ENCODE data around the gene PLCB4. TPM values are rescaled to one million over a fixed set of nuclear protein-coding genes. Genes with fewer than 3 reads are reported as not detected.

PLCB4 gene
- total RNA-seq, 1 experiment from 2014 or later: 12.9 TPM

DNA sequence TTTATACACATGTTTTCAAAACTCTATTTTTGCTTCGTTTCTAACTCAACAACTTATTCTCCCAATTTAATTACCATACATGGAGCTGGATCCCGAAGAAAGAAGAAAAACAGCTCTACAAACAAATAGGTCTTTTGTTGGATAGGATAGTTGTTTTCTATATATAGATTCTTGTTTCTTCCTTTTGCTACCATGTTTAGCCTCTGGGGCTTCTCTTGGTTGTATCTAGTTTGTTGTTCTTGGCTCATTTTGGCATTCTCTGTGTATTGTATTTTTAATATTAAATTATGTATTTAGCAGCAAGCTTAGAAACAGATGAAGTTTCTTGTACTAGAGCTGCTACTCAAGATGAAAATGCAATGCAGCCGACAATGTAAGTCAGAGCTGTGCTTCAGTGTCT is 60.9 kb downstream of the PLCB4 start:
- H3K4me3 Mint-ChIP-seq (ENCODE audit: low read depth, unreplicated experiment): no peak overlapping the region
- BruUV-seq (replicated peaks): no TSS peak
- no peak for DNase-seq
- no peaks in the 10 kb centered on the region for H3K27me3 Mint-ChIP-seq (ENCODE audit: unreplicated experiment)
- no peaks in the 10 kb centered on the region for H3K9me3 Mint-ChIP-seq (ENCODE audit: low read depth, unreplicated experiment)
- H3K36me3 Mint-ChIP-seq (ENCODE audit: insufficient read depth, unreplicated experiment): no peaks in the 10 kb centered on the region
- H3K27ac Mint-ChIP-seq (ENCODE audit: unreplicated experiment): no peak overlapping the region
- TF ChIP-seq CTCF (IDR thresholded peaks at IDR 0.05; ENCODE audit: unreplicated experiment): no peak
- intact Hi-C loops (cut with micrococcal nuclease; ENCODE audit: unreplicated experiment): no loop called here
- CTCF ChIA-PET: no interaction called here
- no peaks in the 10 kb centered on the region for H3K4me1 Mint-ChIP-seq (ENCODE audit: low read depth, unreplicated experiment)

GRCh38 chr20:9130521-9130920 is 61.6 kb downstream of the PLCB4 start:
- no peak for DNase-seq
- Mint-ChIP-seq H3K36me3 (ENCODE audit: insufficient read depth, unreplicated experiment) (no peaks in the 10 kb centered on the region), H3K27ac (ENCODE audit: unreplicated experiment) (no peak overlapping the region), H3K27me3 (ENCODE audit: unreplicated experiment) (no peaks in the 10 kb centered on the region), H3K4me3 (ENCODE audit: low read depth, unreplicated experiment) (no peak overlapping the region), H3K4me1 (ENCODE audit: low read depth, unreplicated experiment) (no peaks in the 10 kb centered on the region), H3K9me3 (ENCODE audit: low read depth, unreplicated experiment) (no peaks in the 10 kb centered on the region)
- intact Hi-C loops (cut with micrococcal nuclease; ENCODE audit: unreplicated experiment): no loop called here
- CTCF ChIA-PET: no interaction called here
- no TSS peak for BruUV-seq (replicated peaks)
- no peak for TF ChIP-seq CTCF (IDR thresholded peaks at IDR 0.05; ENCODE audit: unreplicated experiment)

DNA sequence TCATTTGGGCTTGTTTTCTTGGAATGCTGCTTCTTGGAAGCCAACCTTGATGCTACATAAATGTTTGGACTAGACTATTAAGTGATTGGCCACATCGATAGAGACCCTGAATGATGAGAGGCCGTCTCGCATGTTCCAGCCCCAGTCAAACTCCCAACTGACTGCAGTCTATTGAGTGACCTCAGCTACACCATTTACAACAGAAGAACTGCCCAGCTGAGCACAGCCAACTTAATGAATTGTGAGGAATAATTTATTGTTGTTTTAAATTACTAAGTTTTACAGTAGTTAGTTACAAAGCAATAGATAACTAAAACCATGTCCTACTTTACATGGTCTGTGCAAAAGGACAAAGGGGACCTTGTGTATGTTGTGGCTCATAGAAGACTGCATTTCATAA is 63.0 kb downstream of the PLCB4 start:
- H3K4me1 Mint-ChIP-seq (ENCODE audit: low read depth, unreplicated experiment): no peaks in the 10 kb centered on the region
- CTCF ChIA-PET: no interaction called here
- intact Hi-C loops (cut with micrococcal nuclease; ENCODE audit: unreplicated experiment): no loop called here

GRCh38 chr20:9134346-9134745 is 65.5 kb downstream of the PLCB4 start:
- BruUV-seq (replicated peaks): no TSS peak
- no peak overlapping the region for H3K4me3 Mint-ChIP-seq (ENCODE audit: low read depth, unreplicated experiment)
- no peak for DNase-seq
- intact Hi-C loops (cut with micrococcal nuclease; ENCODE audit: unreplicated experiment): no loop called here
- no peaks in the 10 kb centered on the region for H3K27me3 Mint-ChIP-seq (ENCODE audit: unreplicated experiment)
- no peaks in the 10 kb centered on the region for H3K4me1 Mint-ChIP-seq (ENCODE audit: low read depth, unreplicated experiment)
- CTCF ChIA-PET: no interaction called here
- H3K27ac Mint-ChIP-seq (ENCODE audit: unreplicated experiment): no peak overlapping the region
- no peaks in the 10 kb centered on the region for H3K9me3 Mint-ChIP-seq (ENCODE audit: low read depth, unreplicated experiment)
- TF ChIP-seq CTCF (IDR thresholded peaks at IDR 0.05; ENCODE audit: unreplicated experiment): no peak
- H3K36me3 Mint-ChIP-seq (ENCODE audit: insufficient read depth, unreplicated experiment): no peaks in the 10 kb centered on the region

More for the DNA sequence above, 63.0 kb downstream of the PLCB4 start:
- no peak for TF ChIP-seq CTCF (IDR thresholded peaks at IDR 0.05; ENCODE audit: unreplicated experiment)
- H3K4me3 Mint-ChIP-seq (ENCODE audit: low read depth, unreplicated experiment): no peak overlapping the region
- no peaks in the 10 kb centered on the region for H3K27me3 Mint-ChIP-seq (ENCODE audit: unreplicated experiment)
- no TSS peak for BruUV-seq (replicated peaks)
- DNase-seq: no peak
- H3K36me3 Mint-ChIP-seq (ENCODE audit: insufficient read depth, unreplicated experiment): no peaks in the 10 kb centered on the region
- no peak overlapping the region for H3K27ac Mint-ChIP-seq (ENCODE audit: unreplicated experiment)
- no peaks in the 10 kb centered on the region for H3K9me3 Mint-ChIP-seq (ENCODE audit: low read depth, unreplicated experiment)
